Sigmoid colon (tissue), 4 donors: ENCODE results near the gene PRPH.
"Not testable (repeated sequence)": the region's sequence is repeated elsewhere in the genome, so short reads cannot be mapped to it uniquely, and the experiment has no call there.

ENCODE experiments used
- CTCF ChIP-seq, 4 experiments: fragments of 450-650 bp in 3 of 4; fragments of 200-600 bp in 1 of 4; IDR thresholded peaks; one replicate each; pipeline ENCODE4 v1.5.1; 2016 to 2019; ENCODE audit warnings: antibody characterized with exemption in 4 of 4, mild to moderate bottlenecking in 3 of 4, moderate library complexity in 2 of 4
- EP300 ChIP-seq, 4 donors: sonication (generic); formaldehyde crosslinking; IDR thresholded peaks; one replicate each; pipeline ENCODE4 v1.6.1; 2017; ENCODE audit warnings: antibody characterized with exemption in 4 of 4
- POLR2A ChIP-seq, 2 donors: fragments of 450-650 bp; IDR thresholded peaks; one replicate each; pipeline ENCODE4 v1.6.1; 2016; ENCODE audit warnings: antibody characterized with exemption in 2 of 2, mild to moderate bottlenecking in 2 of 2, moderate library complexity in 2 of 2
- POLR2AphosphoS5 ChIP-seq, 4 donors: sonication (generic); formaldehyde crosslinking; IDR thresholded peaks; one replicate each; pipeline ENCODE4 v1.6.1; 2017; ENCODE audit warnings: antibody characterized with exemption in 4 of 4

- TF ChIP-seq CTCF, EP300, POLR2AphosphoS5, POLR2A (IDR thresholded peaks at IDR 0.05): not testable (repeated sequence)
These were observed 22.2 kb downstream of the PRPH start for GRCh38 chr12:49317118-49317517.
